Stimulated activated CD4-positive, alpha-beta T cell treated with anti-CD3 and anti-CD28 coated beads, TNF-alpha, amount 100 ng/mL, for 4 hours (primary cell): ENCODE results near the gene PRDX3.
A peak's percentile ranks its signal among the peaks of the same experiment; 100 is the strongest.
"Not testable (repeated sequence)": the region's sequence is repeated elsewhere in the genome, so short reads cannot be mapped to it uniquely, and the experiment has no call there.

Source experiments
- DNase-seq, 3 experiments: peaks; one replicate each; pipeline ENCODE4 v3.0.0-alpha.2; 2020; ENCODE audit warnings: low read depth in 3 of 3

The PRDX3 gene

GRCh38 chr10:119206603-119207365 lies 28.2 kb upstream of the PRDX3 start:
- peak in 2 of 3 experiments; percentile 64 to 68 for DNase-seq

GRCh38 chr10:119205894-119206602 lies 27.4 kb upstream of the PRDX3 start:
- no peak for DNase-seq

GRCh38 chr10:119203006-119203405 lies 24.4 kb upstream of the PRDX3 start:
- no peak for DNase-seq

DNA sequence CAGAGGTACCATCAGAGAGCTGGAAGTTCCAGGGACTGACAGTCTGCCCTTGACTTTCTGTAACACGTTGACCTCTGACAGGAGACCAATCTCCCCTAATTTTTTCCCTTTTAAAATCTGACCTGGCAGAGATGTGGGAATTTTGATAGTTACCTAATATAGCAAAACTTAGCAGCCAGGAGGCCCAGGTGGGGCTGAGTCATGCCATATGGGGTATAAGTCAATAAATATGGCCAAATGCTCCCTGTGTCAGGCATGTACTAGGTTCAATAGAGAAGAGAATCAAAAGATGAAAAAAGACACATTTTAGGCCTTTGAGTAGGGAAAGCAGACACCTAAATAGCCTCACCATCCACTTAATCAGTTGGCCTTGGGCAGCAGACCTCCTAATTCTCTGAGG lies 22.6 kb upstream of the PRDX3 start:
- DNase-seq: no peak

DNA sequence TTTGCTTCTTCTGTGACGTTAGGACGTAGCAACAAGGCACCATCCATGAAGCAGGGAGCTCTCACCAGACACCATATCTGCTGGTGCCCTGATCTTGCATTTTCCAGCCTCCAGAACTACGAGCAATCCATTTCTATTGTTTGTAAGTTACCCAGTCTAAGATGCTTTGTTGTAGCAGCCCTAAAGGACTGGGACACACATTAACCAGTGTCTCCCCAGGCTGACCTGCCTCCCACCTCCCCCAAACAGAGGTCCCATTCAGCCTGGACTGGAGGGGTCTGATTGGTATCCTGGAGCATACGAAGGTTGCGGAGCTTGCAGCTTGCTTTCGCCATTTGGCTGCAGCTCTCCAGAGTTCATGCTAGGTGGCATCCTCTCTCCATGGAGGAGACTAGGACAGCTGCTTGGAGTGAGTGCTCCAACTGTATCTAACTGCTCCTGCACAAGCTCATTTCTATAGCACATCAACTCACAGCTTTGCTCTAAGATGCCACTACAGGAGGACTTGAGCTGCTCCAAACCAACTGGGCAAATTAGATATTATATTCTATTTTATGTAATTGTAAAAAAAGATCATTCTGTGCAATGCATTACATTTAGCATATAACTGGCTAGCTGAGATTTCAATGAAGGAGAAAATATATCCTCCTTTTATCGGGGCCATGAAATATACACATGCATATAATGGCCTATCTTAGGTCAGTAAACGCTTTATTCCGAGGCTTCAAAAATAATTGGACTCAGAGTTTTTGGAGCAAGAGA lies 20.8 kb upstream of the PRDX3 start:
- DNase-seq: no peak

DNA sequence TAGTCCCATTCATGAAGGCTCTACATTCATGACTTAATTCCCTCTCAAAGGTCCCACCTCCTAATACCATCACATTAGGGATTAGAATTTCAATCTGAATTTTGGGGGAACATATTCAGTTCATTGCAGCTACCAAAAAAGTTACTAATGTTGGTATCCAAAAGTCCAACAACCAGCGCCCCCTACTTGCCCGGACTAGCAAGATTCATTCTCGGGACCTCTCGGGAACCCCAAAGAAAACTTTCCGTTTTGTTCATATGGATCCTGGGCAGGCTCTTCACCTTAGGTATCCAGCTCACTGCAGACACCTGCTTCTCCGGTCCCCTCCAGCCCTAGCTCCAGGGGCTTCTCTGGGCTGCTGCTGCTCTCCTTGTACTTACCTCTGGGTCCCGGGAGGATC lies 19.8 kb upstream of the PRDX3 start:
- no peak for DNase-seq

DNA sequence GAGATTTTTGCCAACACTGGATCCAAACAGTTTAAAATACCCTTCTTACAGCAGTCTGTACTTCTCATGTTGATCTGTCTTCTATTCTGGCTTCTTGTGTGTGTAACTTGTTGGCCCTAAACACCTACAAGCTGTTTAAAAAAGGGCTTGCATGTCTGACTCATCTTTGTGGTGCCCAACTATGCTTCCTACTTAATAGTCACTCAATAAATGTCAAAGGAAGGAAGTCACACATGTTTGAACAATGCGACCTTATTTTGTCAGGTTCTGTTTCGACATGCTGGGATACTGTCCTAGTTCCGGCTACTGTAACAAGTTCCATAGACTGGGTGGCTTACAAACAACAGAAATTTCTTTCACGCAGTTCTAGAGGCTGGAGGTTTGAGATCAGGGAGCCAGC lies 19.3 kb upstream of the PRDX3 start:
- DNase-seq: no peak

GRCh38 chr10:119191881-119192280 lies 13.3 kb upstream of the PRDX3 start:
- DNase-seq: no peak

DNA sequence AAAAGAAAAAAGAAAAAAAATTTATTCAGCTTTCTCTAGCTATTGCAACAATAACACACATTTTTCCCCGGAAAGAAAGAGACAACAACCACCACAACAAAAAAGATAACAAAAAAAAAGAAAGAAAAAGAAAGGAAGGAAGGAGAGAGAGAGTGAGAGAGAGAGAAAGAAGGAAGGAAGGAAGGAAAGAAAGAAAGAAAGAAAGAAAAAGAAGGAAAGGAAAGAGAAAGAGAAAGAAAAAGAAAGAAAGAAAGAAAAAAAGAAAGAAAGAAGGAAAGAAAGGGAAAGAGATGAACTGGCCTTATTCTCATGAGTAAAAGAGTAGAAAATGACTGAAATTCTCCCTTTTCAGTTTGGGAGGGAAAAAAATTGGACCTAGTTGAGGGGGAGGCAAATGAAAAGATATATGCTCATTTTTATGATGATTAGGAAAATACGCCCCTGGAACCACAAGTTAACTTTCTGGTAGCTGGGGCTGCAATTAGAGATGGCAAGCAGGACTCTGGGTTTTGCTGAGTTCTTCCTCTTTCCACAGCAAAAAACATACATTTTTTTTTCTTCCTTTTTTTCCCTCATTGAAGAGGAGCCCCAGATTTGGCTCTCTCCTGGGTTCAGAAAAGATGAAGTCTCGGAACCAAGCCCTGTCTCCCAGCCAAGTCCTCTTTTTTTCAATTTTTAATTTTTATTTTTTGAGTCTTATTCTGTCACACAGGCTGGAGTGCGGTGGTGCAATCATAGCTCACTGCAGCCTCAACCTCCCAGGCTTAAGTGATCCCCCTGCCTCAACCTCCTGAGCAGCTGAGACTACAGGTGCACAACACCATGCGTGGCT lies 12.6 kb upstream of the PRDX3 start:
- no peak for DNase-seq

- no peak for DNase-seq
Observed at GRCh38 chr10:119190353-119190752, 11.7 kb upstream of the PRDX3 start.

DNA sequence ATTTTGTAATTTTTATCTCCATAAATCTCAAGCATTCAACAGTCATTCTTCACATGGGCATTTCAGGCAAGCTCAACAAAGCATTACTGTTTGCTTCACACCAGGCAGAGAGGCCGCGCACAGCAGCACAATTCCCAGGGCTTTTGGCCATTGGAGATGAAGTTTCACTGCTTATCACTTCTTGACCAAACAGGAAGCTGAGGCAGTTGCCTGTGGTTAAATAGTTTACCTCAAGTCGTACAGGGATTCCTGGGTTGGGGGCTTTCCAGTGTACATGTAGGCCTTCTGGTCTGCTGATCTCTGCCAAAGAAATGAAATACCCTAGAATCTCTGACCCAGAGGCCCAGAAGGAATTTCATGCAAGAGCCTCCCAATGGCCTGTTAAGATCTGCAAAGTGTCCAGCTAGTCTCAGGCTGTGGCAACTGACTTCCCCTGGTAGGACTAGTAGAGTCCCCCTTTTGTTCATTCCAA lies 11.2 kb upstream of the PRDX3 start:
- DNase-seq: no peak

- no peak for DNase-seq
Observed at GRCh38 chr10:119183664-119184412, 5.2 kb upstream of the PRDX3 start.

DNA sequence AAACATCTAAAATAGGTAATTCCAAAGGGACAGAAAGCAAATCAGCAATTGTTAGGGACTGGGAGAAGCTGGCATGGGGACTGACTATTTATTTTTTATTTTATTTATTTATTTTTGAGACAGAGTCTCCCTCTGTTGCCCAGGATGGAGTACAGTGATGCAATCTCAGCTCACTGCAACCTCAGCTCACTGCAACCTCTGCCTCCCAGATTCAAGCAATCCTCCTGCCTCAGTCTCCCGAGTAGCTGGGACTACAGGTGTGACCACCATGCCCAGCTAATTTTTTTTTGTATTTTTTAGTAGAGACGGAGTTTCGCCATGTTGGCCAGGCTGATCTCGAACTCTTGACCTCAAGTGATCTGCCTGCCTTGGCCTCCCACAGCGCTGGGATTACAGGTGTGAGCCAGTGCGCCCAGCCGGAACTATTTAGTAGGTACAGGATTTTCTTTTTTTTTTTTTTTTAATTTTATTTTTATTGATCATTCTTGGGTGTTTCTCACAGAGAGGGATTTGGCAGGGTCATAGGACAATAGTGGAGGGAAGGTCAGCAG lies 2.3 kb upstream of the PRDX3 start:
- DNase-seq: not testable (repeated sequence)

- no peak for DNase-seq
Observed at GRCh38 chr10:119177708-119178371, 772 bp downstream of the PRDX3 start.

- no peak for DNase-seq
Observed at GRCh38 chr10:119176166-119176565, 2.4 kb downstream of the PRDX3 start.

DNA sequence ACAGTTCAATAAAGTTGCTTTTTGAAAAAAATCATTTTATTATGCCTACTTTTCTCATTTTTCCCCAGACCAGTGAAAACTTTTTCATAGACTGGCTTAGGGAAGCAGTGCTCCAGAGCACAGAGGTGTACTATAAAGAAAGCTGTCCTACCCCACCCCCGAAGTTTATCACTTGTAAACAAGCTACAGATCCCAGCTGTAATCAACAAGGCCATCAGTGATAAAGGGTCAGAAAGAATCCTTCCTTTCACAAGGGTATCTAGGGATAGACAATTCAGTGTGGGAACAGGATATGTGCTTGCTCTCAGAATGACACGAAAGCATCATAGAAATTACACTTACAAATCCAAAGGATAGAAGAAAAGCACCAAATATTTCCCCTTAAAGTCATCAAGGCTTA lies 4.5 kb downstream of the PRDX3 start:
- no peak for DNase-seq

GRCh38 chr10:119167041-119167440 lies 11.6 kb downstream of the PRDX3 start:
- no peak for DNase-seq

- DNase-seq: no peak
Observed at GRCh38 chr10:119166564-119166963, 12.0 kb downstream of the PRDX3 start.

GRCh38 chr10:119166118-119166500 lies 12.5 kb downstream of the PRDX3 start:
- no peak for DNase-seq
